ENCODE results near the gene TENT4A.

DNA sequence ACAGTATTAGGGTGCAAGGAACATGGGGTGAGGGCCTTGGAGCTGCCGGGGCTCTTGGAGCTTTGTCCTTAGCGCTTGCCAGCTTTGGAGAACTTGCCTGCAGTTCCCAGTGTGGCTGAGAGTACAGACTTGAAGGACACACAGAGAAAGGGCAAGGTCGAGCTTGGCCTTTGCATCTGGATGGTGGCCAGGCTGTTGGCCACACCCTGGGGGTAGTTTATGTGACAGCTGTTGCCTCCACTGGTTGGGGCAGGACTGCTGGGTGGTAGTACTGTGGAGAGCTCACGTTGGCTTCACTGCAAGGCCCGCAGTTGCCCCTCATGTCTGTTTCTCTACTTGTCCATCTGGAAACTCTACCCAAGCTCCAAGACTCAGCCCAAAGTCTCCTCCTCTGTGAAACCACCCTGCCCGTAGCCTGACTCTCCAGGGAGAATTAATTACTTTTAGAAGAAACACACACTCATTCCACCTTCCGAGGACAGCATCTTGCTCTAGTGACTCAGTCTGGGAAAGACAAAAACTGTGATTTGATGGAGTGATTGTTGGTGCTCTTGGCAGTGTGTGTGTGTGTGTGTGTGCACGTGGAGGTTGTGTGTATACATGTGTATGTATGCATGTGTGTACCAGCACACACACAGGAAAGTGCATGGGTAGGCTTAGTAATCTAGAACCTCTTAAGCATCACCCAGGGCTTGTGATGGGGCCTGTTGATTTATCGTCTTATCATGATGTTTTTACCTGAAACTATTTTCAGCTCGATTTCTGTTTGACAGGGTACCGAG lies 57.8 kb downstream of the TENT4A start:
- TF ChIP-seq IRF2 (CRISPR knock-in tag; IDR thresholded peaks at IDR 0.05; ENCODE audit: borderline replicate concordance, low read depth) (no peak), TP53 (CRISPR knock-in tag; IDR thresholded peaks at IDR 0.05) (no peak), MYBL2 (CRISPR knock-in tag; IDR thresholded peaks at IDR 0.05) (no peak), FOXP1 (CRISPR knock-in tag; IDR thresholded peaks at IDR 0.05; ENCODE audit: borderline replicate concordance) (no peak), TCF7 (CRISPR knock-in tag; IDR thresholded peaks at IDR 0.05; ENCODE audit: low read depth) (no peak)
- TF ChIP-seq, protein P1, sequence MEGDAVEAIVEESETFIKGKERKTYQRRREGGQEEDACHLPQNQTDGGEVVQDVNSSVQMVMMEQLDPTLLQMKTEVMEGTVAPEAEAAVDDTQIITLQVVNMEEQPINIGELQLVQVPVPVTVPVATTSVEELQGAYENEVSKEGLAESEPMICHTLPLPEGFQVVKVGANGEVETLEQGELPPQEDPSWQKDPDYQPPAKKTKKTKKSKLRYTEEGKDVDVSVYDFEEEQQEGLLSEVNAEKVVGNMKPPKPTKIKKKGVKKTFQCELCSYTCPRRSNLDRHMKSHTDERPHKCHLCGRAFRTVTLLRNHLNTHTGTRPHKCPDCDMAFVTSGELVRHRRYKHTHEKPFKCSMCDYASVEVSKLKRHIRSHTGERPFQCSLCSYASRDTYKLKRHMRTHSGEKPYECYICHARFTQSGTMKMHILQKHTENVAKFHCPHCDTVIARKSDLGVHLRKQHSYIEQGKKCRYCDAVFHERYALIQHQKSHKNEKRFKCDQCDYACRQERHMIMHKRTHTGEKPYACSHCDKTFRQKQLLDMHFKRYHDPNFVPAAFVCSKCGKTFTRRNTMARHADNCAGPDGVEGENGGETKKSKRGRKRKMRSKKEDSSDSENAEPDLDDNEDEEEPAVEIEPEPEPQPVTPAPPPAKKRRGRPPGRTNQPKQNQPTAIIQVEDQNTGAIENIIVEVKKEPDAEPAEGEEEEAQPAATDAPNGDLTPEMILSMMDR (IDR thresholded peaks at IDR 0.05): no peak
- TF ChIP-seq, protein P2, sequence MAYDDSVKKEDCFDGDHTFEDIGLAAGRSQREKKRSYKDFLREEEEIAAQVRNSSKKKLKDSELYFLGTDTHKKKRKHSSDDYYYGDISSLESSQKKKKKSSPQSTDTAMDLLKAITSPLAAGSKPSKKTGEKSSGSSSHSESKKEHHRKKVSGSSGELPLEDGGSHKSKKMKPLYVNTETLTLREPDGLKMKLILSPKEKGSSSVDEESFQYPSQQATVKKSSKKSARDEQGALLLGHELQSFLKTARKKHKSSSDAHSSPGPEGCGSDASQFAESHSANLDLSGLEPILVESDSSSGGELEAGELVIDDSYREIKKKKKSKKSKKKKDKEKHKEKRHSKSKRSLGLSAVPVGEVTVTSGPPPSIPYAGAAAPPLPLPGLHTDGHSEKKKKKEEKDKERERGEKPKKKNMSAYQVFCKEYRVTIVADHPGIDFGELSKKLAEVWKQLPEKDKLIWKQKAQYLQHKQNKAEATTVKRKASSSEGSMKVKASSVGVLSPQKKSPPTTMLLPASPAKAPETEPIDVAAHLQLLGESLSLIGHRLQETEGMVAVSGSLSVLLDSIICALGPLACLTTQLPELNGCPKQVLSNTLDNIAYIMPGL (CRISPR knock-in tag; IDR thresholded peaks at IDR 0.05): no peak
- TF ChIP-seq, protein P3, sequence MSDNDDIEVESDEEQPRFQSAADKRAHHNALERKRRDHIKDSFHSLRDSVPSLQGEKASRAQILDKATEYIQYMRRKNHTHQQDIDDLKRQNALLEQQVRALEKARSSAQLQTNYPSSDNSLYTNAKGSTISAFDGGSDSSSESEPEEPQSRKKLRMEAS (CRISPR knock-in tag; IDR thresholded peaks at IDR 0.05): no peak
- TF ChIP-seq, protein P4, sequence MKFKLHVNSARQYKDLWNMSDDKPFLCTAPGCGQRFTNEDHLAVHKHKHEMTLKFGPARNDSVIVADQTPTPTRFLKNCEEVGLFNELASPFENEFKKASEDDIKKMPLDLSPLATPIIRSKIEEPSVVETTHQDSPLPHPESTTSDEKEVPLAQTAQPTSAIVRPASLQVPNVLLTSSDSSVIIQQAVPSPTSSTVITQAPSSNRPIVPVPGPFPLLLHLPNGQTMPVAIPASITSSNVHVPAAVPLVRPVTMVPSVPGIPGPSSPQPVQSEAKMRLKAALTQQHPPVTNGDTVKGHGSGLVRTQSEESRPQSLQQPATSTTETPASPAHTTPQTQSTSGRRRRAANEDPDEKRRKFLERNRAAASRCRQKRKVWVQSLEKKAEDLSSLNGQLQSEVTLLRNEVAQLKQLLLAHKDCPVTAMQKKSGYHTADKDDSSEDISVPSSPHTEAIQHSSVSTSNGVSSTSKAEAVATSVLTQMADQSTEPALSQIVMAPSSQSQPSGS (CRISPR knock-in tag; IDR thresholded peaks at IDR 0.05; ENCODE audit: borderline replicate concordance, low read depth): no peak
- TF ChIP-seq, protein P5, sequence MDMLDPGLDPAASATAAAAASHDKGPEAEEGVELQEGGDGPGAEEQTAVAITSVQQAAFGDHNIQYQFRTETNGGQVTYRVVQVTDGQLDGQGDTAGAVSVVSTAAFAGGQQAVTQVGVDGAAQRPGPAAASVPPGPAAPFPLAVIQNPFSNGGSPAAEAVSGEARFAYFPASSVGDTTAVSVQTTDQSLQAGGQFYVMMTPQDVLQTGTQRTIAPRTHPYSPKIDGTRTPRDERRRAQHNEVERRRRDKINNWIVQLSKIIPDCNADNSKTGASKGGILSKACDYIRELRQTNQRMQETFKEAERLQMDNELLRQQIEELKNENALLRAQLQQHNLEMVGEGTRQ (CRISPR knock-in tag; IDR thresholded peaks at IDR 0.05): no peak
- TF ChIP-seq, protein P6, sequence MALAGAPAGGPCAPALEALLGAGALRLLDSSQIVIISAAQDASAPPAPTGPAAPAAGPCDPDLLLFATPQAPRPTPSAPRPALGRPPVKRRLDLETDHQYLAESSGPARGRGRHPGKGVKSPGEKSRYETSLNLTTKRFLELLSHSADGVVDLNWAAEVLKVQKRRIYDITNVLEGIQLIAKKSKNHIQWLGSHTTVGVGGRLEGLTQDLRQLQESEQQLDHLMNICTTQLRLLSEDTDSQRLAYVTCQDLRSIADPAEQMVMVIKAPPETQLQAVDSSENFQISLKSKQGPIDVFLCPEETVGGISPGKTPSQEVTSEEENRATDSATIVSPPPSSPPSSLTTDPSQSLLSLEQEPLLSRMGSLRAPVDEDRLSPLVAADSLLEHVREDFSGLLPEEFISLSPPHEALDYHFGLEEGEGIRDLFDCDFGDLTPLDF (CRISPR knock-in tag; IDR thresholded peaks at IDR 0.05): no peak

All from WTC11 (cell line).